Gastrocnemius medialis (tissue), 4 donors: ENCODE results near the gene RNF213.

ENCODE experiments used
- CTCF ChIP-seq, 5 experiments: fragments of 450-650 bp in 3 of 5; fragments of 200-600 bp in 2 of 5; sonication (generic) in 2 of 5; IDR thresholded peaks in 4 of 5; conservative IDR thresholded peaks in 1 of 5; 1 replicate in 4 of 5; 2 replicates in 1 of 5; pipeline ENCODE4 v1.5.1; 2016 to 2019; ENCODE audit warnings: antibody characterized with exemption in 5 of 5, mild to moderate bottlenecking in 3 of 5, moderate library complexity in 3 of 5
- POLR2A ChIP-seq, 2 donors: fragments of 450-650 bp; IDR thresholded peaks; one replicate each; pipeline ENCODE4 v1.6.1; 2017; ENCODE audit warnings: antibody characterized with exemption in 2 of 2, mild to moderate bottlenecking in 2 of 2, moderate library complexity in 2 of 2

DNA sequence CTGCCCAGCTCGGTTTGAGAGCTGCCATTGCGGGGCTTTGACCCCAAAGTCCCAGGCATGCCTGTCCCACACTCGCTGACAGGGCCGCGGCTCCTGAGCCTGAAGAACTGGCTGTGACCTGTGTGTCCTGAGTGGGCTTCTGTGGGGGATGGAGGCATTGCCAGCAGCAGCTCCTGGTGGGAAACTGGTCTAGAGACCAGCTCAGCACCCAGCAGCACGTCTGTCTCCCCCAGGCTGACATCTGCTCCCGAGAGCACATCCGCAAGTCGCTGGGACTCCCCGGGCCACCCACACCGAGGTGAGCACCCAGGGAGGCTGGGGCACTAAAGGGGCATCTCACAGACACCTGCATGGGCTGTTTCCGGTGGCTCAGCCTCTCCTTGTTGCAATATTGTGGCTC is 167.7 kb downstream of the RNF213 start:
- TF ChIP-seq CTCF (IDR thresholded peaks at IDR 0.05 in 4 of 5, conservative IDR thresholded peaks at IDR 0.05 in 1 of 5) (no peak), POLR2A (IDR thresholded peaks at IDR 0.05) (no peak)
